Vagina (tissue), 2 donors: ENCODE measurements around the gene DUS2. TPM values are rescaled to one million over a fixed set of nuclear protein-coding genes. Genes with fewer than 3 reads are reported as not detected.
"Not testable (repeated sequence)": the region's sequence is repeated elsewhere in the genome, so short reads cannot be mapped to it uniquely, and the experiment has no call there.

Source experiments
- DNase-seq, 2 donors: peaks; one replicate each; pipeline ENCODE4 v3.0.0-alpha.2; 2017; ENCODE audit errors: extremely low spot score in 2 of 2
- H3K27ac ChIP-seq: fragments of 200-600 bp; sonication (generic); one replicate; pipeline ENCODE4 v1.5.1; 2019
- H3K27me3 ChIP-seq: fragments of 200-600 bp; sonication (generic); one replicate; pipeline ENCODE4 v1.5.1; 2019
- H3K36me3 ChIP-seq, 2 donors: fragments of 200-600 bp; sonication (generic); one replicate each; pipeline ENCODE4 v1.5.1; 2017 to 2019
- H3K4me1 ChIP-seq: fragments of 200-600 bp; sonication (generic); one replicate; pipeline ENCODE4 v1.5.1; 2019
- H3K4me3 ChIP-seq, 2 donors: fragments of 200-600 bp; sonication (generic); 1 replicate in 1 of 2; 2 replicates in 1 of 2; pipeline ENCODE4 v1.5.1; 2016 to 2019
- H3K9me3 ChIP-seq: fragments of 200-600 bp; sonication (generic); one replicate; pipeline ENCODE4 v1.5.1; 2019
- POLR2A ChIP-seq, 2 donors: fragments of 450-650 bp; IDR thresholded peaks; one replicate each; pipeline ENCODE4 v1.6.1; 2017; ENCODE audit warnings: antibody characterized with exemption in 2 of 2, mild to moderate bottlenecking in 2 of 2, moderate library complexity in 2 of 2
- POLR2AphosphoS5 ChIP-seq, 2 donors: sonication (generic); formaldehyde crosslinking; IDR thresholded peaks; one replicate each; pipeline ENCODE4 v1.9.0; 2017; ENCODE audit warnings: antibody characterized with exemption in 2 of 2, mild to moderate bottlenecking in 2 of 2, low read depth in 1 of 2; ENCODE audit not compliant: insufficient read depth in 1 of 2
- intact Hi-C: fragments of 100-400 bp; cut with DNase I; formaldehyde crosslinking; loops from one replicate; pipeline ENCODE4 v1.15.1; 2023
- total RNA-seq: library from RNA; depleted of rRNA; stranded (reverse); fragments of >200 nt; gene quantifications from one replicate; pipeline ENCODE4 v1.2.3, GENCODE V29; 2016
- TF ChIP-seq, protein P1 (sequence below), 3 experiments: fragments of 450-650 bp in 2 of 3; fragments of 200-600 bp in 1 of 3; sonication (generic) in 1 of 3; IDR thresholded peaks; one replicate each; pipeline ENCODE4 v1.5.1; 2017 to 2019; ENCODE audit warnings: antibody characterized with exemption in 3 of 3, mild to moderate bottlenecking in 2 of 3, moderate library complexity in 2 of 3

Gene DUS2
- total RNA-seq, 1 donor from 2014 or later: 11.5 TPM

DNA sequence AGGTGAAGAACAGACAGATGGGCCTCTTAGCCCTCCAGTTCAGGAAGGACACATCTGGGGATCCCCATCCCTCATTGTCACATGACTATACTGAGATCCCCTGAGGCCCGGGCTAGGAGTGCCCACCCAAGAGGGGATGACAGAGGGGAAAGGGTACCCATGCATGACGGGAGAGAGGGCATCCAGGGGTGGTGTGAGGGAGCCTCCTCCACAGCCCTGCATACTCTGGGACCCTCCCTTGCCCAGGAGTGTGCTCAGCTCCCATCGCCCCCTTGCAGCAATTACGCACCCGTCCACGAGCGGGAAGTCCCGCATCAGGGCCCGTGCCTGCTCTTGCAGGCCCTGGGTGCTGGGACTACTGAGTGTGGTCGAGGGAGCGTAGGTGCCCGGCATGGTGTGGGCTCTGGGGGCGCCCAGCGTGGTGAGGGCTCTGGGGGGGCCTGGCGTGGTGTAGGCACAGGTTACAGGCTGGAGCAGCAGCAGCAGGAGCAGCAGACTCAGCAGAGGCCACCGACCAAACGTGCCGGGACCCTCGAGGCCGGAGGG, 30.4 kb upstream of the DUS2 start:
- Histone ChIP-seq H3K36me3 (no peaks in the 10 kb centered on the region), H3K27ac (peak overlapping the region; percentile 69), H3K4me3 (peak overlapping the region; percentile 32 to 35), H3K4me1 (peaks cover 13% of the 10 kb centered on the region), H3K27me3 (no peaks in the 10 kb centered on the region), H3K9me3 (no peaks in the 10 kb centered on the region)
- TF ChIP-seq POLR2A (IDR thresholded peaks at IDR 0.05) (no peak), POLR2AphosphoS5 (IDR thresholded peaks at IDR 0.05; ENCODE audit: insufficient read depth in 1 of 2, low read depth in 1 of 2) (no peak)
- TF ChIP-seq, protein P1, sequence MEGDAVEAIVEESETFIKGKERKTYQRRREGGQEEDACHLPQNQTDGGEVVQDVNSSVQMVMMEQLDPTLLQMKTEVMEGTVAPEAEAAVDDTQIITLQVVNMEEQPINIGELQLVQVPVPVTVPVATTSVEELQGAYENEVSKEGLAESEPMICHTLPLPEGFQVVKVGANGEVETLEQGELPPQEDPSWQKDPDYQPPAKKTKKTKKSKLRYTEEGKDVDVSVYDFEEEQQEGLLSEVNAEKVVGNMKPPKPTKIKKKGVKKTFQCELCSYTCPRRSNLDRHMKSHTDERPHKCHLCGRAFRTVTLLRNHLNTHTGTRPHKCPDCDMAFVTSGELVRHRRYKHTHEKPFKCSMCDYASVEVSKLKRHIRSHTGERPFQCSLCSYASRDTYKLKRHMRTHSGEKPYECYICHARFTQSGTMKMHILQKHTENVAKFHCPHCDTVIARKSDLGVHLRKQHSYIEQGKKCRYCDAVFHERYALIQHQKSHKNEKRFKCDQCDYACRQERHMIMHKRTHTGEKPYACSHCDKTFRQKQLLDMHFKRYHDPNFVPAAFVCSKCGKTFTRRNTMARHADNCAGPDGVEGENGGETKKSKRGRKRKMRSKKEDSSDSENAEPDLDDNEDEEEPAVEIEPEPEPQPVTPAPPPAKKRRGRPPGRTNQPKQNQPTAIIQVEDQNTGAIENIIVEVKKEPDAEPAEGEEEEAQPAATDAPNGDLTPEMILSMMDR (IDR thresholded peaks at IDR 0.05): no peak
- intact Hi-C loops: no loop called here
- no peak for DNase-seq

DNA sequence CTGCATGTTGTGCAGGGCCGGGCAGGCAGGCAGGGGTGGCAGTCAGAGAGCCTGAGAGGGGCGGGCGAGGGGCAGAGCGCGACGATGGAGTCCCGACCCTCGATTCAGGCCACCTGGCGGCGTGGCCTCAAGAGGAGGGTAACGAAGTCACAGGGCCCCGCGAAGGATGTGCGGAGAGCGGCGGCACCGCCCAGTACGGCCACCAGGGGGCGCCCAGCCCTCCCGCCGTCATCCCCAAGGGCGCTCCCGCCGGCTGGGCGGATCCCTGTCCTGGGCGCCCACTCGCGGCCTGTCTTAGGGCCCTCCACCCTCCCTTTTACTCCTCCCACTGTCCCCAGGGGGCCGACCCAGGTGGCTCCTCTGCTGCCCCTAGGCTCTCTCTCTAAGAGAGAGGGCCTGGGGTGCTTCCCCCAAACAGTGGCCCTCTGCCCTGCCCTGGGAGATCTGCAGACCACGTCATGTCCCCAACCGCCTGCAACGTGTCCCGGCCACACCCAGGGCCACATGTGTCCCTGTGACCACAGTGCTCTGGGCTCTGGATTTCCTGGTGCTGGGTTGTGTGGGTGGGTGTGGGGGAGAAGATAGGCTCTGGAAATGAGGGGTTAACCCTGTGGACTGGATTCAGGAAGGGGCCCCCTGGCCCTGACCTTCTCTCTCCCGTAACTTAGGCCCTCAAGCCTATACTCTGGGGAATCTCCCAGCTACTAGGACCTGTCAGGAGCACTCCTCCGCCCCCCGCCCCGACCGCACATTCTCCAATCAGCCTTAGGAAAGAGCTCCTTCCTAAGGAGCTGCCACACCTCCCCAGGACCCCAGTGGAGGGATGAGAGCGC, 29.7 kb upstream of the DUS2 start:
- intact Hi-C loops: no loop called here

DNA sequence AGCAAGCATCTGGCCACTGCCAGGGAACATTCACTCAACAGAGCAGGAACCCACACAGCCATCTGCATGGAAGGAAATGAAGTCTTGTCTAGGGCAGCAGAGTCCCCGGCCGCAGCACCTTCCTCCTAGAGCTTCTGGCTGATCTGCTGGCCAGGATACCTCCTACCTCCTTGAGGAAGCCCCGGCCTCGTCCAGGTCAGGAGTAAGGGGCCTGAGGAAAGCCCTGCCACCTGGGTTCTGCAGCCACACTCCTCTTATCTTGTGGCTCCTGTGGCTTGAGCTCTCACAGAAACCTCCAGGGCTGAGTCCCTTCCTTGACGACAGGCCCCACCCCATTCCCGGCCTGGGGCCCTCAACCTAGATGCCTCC, 29.1 kb upstream of the DUS2 start:
- H3K4me3 ChIP-seq, H3K36me3 ChIP-seq, H3K9me3 ChIP-seq, DNase-seq, intact Hi-C loops, H3K27me3 ChIP-seq: not testable (repeated sequence)
- peaks cover 13% of the 10 kb centered on the region for H3K4me1 ChIP-seq
- H3K27ac ChIP-seq: peak overlapping the region; percentile 69

More for the DNA sequence above, 29.7 kb upstream of the DUS2 start:
- peaks cover 13% of the 10 kb centered on the region for H3K4me1 ChIP-seq
- peak; percentile 37 to 43 for TF ChIP-seq POLR2AphosphoS5 (IDR thresholded peaks at IDR 0.05; ENCODE audit: insufficient read depth in 1 of 2, low read depth in 1 of 2)
- no peak for TF ChIP-seq POLR2A (IDR thresholded peaks at IDR 0.05)
- TF ChIP-seq, protein P1 (IDR thresholded peaks at IDR 0.05): peak; percentile 93 to 98 (median 97)
- DNase-seq: no peak
- H3K4me3 ChIP-seq: peak overlapping the region; percentile 32 to 35
- no peaks in the 10 kb centered on the region for H3K36me3 ChIP-seq
- H3K27ac ChIP-seq: peak overlapping the region; percentile 69
- H3K27me3 ChIP-seq: no peaks in the 10 kb centered on the region
- H3K9me3 ChIP-seq: no peaks in the 10 kb centered on the region

DNA sequence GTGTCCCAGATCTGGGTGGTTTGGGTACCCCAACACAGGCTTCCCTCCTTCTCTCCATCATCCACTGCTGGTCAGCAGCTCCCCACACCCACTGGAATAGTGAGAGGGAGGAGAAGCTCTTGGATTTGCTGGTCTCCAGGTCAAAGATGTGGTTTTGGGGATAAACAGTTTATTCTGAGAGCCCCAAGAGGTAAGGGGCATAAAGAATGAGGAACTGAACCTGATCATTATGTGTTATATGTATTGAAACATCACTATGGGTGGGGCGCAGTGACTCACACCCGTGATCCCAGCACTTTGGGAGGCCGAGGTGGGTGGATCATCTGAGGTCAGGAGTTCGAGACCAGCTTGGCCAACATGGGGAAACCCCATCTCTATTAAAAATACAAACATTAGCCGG, 27.7 kb upstream of the DUS2 start:
- Histone ChIP-seq H3K36me3 (no peaks in the 10 kb centered on the region), H3K27ac (no peak overlapping the region), H3K27me3 (no peaks in the 10 kb centered on the region), H3K9me3 (no peaks in the 10 kb centered on the region), H3K4me3 (no peak overlapping the region), H3K4me1 (peaks cover 13% of the 10 kb centered on the region)
- no peak for DNase-seq
- TF ChIP-seq POLR2AphosphoS5 (IDR thresholded peaks at IDR 0.05; ENCODE audit: insufficient read depth in 1 of 2, low read depth in 1 of 2): no peak
- TF ChIP-seq POLR2A (IDR thresholded peaks at IDR 0.05): no peak
- TF ChIP-seq, protein P1 (IDR thresholded peaks at IDR 0.05): no peak
- intact Hi-C loops: loop anchor here (5.0 kb wide), 1 partner anchor 317 kb away; the partner anchor contains the start of genes PRMT7 and SLC7A6OS

DNA sequence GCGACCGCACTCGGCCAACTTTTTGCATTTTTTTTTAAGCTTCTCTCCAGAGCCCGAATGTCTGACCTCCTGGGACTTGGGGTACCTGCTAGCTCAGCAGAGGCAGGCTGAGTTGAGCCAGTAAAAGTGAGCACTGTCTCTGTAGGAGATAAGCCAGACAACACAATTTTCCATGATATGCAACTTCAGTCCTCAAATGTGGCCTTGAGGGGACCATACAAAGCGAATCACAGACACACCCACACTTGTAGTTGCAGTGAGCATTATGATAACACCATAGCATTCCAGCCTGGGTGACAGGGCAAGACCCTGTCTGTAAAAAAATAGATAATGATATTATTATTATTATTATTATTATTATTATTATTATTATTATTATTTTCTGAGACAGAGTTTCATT, 26.4 kb upstream of the DUS2 start:
- intact Hi-C loops: loop anchor here (5.0 kb wide), 1 partner anchor 316 kb away; the partner anchor contains the start of genes PRMT7 and SLC7A6OS
- Histone ChIP-seq H3K27me3 (no peaks in the 10 kb centered on the region), H3K27ac (no peak overlapping the region)

DNA sequence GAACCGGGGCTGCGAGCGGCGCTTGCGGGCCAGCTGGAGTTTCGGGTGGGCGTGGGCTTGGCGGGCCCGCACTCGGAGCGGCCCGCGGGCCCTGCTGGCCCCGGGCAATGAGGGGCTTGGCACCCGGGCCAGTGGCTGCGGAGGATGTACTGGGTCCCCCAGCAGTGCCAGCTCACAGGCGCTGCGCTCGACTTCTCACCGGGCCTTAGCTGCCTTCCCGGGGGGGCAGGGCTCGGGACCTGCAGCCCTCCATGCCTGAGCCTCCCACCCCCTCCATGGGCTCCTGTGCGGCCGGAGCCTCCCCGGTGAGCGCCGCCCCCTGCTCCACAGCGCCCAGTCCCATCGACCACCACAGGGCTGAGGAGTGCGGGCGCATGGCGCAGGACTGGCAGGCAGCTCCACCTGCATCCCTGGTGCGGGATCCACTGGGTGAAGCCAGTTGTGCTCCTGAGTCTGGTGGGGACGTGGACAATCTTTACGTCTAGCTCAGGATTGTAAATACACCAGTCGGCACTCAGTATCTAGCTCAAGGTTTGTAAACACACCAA, 24.8 kb upstream of the DUS2 start:
- not testable (repeated sequence) for H3K4me3 ChIP-seq, H3K36me3 ChIP-seq, H3K9me3 ChIP-seq, H3K27ac ChIP-seq, H3K27me3 ChIP-seq, DNase-seq, H3K4me1 ChIP-seq
- intact Hi-C loops: loop anchor here (5.0 kb wide), 1 partner anchor 314 kb away; the partner anchor contains the start of genes PRMT7 and SLC7A6OS

More for the DNA sequence above, 26.4 kb upstream of the DUS2 start:
- DNase-seq: no peak
- Histone ChIP-seq H3K36me3 (no peaks in the 10 kb centered on the region), H3K4me1 (peaks cover 13% of the 10 kb centered on the region), H3K9me3 (no peaks in the 10 kb centered on the region), H3K4me3 (no peak overlapping the region)
- TF ChIP-seq, protein P1 (IDR thresholded peaks at IDR 0.05): no peak
- TF ChIP-seq POLR2AphosphoS5 (IDR thresholded peaks at IDR 0.05; ENCODE audit: insufficient read depth in 1 of 2, low read depth in 1 of 2): no peak

DNA sequence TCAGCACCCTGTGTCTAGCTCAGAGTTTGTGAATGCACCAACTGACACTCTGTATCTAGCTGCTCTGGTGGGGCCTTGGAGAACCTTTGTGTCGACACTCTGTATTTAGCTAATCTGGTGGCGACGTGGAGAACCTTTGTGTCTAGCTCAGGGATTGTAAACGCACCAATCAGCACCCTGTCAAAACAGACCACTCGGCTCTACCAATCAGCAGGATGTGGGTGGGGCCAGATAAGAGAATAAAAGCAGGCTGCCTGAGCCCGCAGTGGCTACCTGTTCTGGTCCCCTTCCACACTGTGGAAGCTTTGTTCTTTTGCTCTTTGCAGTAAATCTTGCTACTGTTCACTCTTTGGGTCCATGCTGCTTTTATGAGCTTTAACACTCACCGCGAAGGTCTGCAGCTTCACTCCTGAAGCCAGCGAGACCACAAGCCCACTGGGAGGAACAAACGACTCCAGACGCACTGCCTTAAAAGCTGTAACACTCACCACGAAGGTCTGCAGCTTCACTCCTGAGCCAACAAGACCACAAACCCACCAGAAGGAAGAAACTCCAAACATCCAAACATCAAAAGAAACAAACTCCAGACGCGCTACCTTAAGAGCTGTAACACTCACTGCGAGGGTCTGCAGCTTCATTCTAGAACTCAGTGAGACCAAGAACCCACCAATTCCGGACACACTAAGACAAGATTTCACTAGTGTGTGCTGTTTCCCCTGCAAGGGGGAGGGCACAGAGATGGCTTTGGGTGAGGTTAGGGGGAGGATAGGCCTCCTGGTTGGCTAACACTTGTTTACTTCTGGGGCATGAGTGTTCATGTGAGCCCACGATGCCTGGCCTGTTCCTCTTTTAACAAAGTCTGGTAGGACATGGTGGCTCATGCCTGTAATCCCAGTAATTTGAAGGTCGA, 24.1 kb upstream of the DUS2 start, which contains the start of gene DPEP2:
TSS of gene DPEP2 (minus strand) at position 706 of the 910 bp plus-strand sequence. CDS start 6,272 bp downstream, outside the sequence.
- not testable (repeated sequence) for H3K36me3 ChIP-seq, DNase-seq, H3K9me3 ChIP-seq, H3K27ac ChIP-seq, H3K4me3 ChIP-seq, H3K4me1 ChIP-seq, H3K27me3 ChIP-seq
- intact Hi-C loops: loop anchor here (5.0 kb wide), 1 partner anchor 313 kb away; the partner anchor contains the start of genes PRMT7 and SLC7A6OS
